Measurements from ENCODE around the gene APOBR.

The APOBR gene

GRCh38 chr16:28531777-28532744 lies 37.6 kb downstream of the APOBR start:
- H3K9me3 ChIP-seq (ENCODE audit: control insufficient read depth, low read length), result no peaks in the 10 kb centered on the region
- no peak overlapping the region for H2AK5ac ChIP-seq (ENCODE audit: low read length, severe bottlenecking)
- H3K27ac ChIP-seq (ENCODE audit: low read length, poor library complexity, severe bottlenecking), result no peak overlapping the region
- no peak overlapping the region for H2BK12ac ChIP-seq (ENCODE audit: low read length in 2 of 2)
- no peak overlapping the region for H4K8ac ChIP-seq (ENCODE audit: low read length)
- H3K9ac ChIP-seq (ENCODE audit: low read length), result peak overlapping the region; percentile 6
- peaks cover 3% of the 10 kb centered on the region for H3K4me1 ChIP-seq (ENCODE audit: control insufficient read depth, insufficient read depth, low read depth, low read length)
- H2BK5ac ChIP-seq (ENCODE audit: low read depth, low read length, poor library complexity, severe bottlenecking), result no peak overlapping the region
- H4K91ac ChIP-seq (ENCODE audit: low read length), result no peak overlapping the region
- no peak overlapping the region for H3K4me2 ChIP-seq (ENCODE audit: low read length, poor library complexity, severe bottlenecking)
- H2AFZ ChIP-seq (ENCODE audit: low read depth, low read length), result no peak overlapping the region
- no peak overlapping the region for H3K23ac ChIP-seq (ENCODE audit: low read length in 2 of 2)
- H2BK15ac ChIP-seq (ENCODE audit: low read depth, poor library complexity, severe bottlenecking), result no peak overlapping the region
- peak overlapping the region in 1 of 2 experiments; percentile 8 for H3K14ac ChIP-seq (ENCODE audit: low read length in 2 of 2)
- no peak overlapping the region for H3K4me3 ChIP-seq (ENCODE audit: insufficient read depth in 1 of 2, low read depth in 1 of 2, low read length in 2 of 2)
- no peaks in the 10 kb centered on the region for H3K27me3 ChIP-seq (ENCODE audit: control insufficient read depth in 1 of 2, insufficient read depth in 1 of 2, low read length in 2 of 2)
- DNase-seq, result peak; percentile 23
- 58% methylated on average over 9 of the region's 9 CpGs for WGBS
- no peaks in the 10 kb centered on the region for H3K79me1 ChIP-seq (replicated peaks; ENCODE audit: low read length, poor library complexity, severe bottlenecking)
- peaks cover 0 to 25% of the 10 kb centered on the region in 2 experiments for H3K36me3 ChIP-seq (ENCODE audit: control insufficient read depth in 1 of 2, insufficient read depth in 2 of 2, low read depth in 1 of 2, low read length in 2 of 2)
- H3K4ac ChIP-seq (ENCODE audit: low read depth in 1 of 2, low read length in 2 of 2), result no peak overlapping the region
- no peak overlapping the region for H2BK120ac ChIP-seq (ENCODE audit: low read depth, low read length)
- no peak overlapping the region for H3K18ac ChIP-seq (ENCODE audit: low read depth in 1 of 2, low read length in 2 of 2)

DNA sequence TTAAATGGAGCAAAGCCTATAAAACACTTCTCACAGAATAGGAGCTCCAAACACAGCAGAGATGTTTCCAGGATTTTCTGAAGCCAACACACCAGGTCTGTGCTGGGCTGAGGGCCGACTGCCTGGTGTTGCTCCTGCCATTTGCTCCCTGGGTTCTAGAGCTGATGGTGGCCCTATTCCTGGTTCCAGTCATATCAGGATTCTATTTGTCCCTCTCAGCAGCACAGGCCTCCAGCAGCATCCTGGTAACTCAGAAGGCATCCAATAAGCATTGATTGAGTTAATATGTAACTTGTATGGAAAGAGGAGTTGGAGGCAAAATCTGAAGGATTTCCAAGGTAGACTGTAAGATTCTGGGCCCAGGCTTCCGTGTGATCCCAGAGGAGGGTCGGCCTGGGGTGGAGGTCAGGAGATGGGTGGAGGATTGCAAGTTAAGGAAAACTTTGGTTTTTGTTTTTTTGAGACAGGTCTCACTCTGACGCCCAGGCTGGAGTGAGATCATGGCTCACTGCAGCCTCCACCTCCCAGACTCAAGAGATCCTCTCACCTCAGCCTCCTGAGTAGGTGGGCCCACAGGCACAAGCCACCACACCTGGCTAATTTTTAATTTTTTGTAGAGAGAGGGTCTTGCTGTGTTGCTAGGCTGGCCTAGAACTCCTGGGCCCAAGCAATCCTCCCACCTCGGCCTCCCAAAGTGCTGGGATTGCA lies 38.7 kb downstream of the APOBR start:
- no peaks in the 10 kb centered on the region for H3K79me1 ChIP-seq (replicated peaks; ENCODE audit: low read length, poor library complexity, severe bottlenecking)
- WGBS, result 87% methylated on average over 4 of the region's 5 CpGs
- no peak overlapping the region for H3K18ac ChIP-seq (ENCODE audit: low read depth in 1 of 2, low read length in 2 of 2)
- no peak overlapping the region for H2BK5ac ChIP-seq (ENCODE audit: low read depth, low read length, poor library complexity, severe bottlenecking)
- H3K27ac ChIP-seq (ENCODE audit: low read length, poor library complexity, severe bottlenecking), result no peak overlapping the region
- H2BK12ac ChIP-seq (ENCODE audit: low read length in 2 of 2), result no peak overlapping the region
- H3K4ac ChIP-seq (ENCODE audit: low read depth in 1 of 2, low read length in 2 of 2), result no peak overlapping the region
- H2BK15ac ChIP-seq (ENCODE audit: low read depth, poor library complexity, severe bottlenecking), result no peak overlapping the region
- H4K91ac ChIP-seq (ENCODE audit: low read length), result no peak overlapping the region
- H3K36me3 ChIP-seq (ENCODE audit: control insufficient read depth in 1 of 2, insufficient read depth in 2 of 2, low read depth in 1 of 2, low read length in 2 of 2), result peaks cover 0 to 33% of the 10 kb centered on the region in 2 experiments
- H3K4me1 ChIP-seq (ENCODE audit: control insufficient read depth, insufficient read depth, low read depth, low read length), result peaks cover 3% of the 10 kb centered on the region
- no peak for DNase-seq
- no peak overlapping the region for H2BK120ac ChIP-seq (ENCODE audit: low read depth, low read length)
- no peaks in the 10 kb centered on the region for H3K9me3 ChIP-seq (ENCODE audit: control insufficient read depth, low read length)
- no peak overlapping the region for H3K14ac ChIP-seq (ENCODE audit: low read length in 2 of 2)
- no peak overlapping the region for H2AK5ac ChIP-seq (ENCODE audit: low read length, severe bottlenecking)
- no peak overlapping the region for H2AFZ ChIP-seq (ENCODE audit: low read depth, low read length)
- no peak overlapping the region for H3K9ac ChIP-seq (ENCODE audit: low read length)
- no peak overlapping the region for H3K23ac ChIP-seq (ENCODE audit: low read length in 2 of 2)
- no peaks in the 10 kb centered on the region for H3K27me3 ChIP-seq (ENCODE audit: control insufficient read depth in 1 of 2, insufficient read depth in 1 of 2, low read length in 2 of 2)
- H4K8ac ChIP-seq (ENCODE audit: low read length), result no peak overlapping the region
- H3K4me2 ChIP-seq (ENCODE audit: low read length, poor library complexity, severe bottlenecking), result no peak overlapping the region
- H3K4me3 ChIP-seq (ENCODE audit: insufficient read depth in 1 of 2, low read depth in 1 of 2, low read length in 2 of 2), result no peak overlapping the region

GRCh38 chr16:28534542-28535373 lies 40.3 kb downstream of the APOBR start:
- Histone ChIP-seq H3K9me3 (ENCODE audit: control insufficient read depth, low read length) (no peaks in the 10 kb centered on the region), H3K27me3 (ENCODE audit: control insufficient read depth in 1 of 2, insufficient read depth in 1 of 2, low read length in 2 of 2) (no peaks in the 10 kb centered on the region), H3K9ac (ENCODE audit: low read length) (peak overlapping the region; percentile 37), H3K4me2 (ENCODE audit: low read length, poor library complexity, severe bottlenecking) (no peak overlapping the region), H2BK12ac (ENCODE audit: low read length in 2 of 2) (no peak overlapping the region), H2BK15ac (ENCODE audit: low read depth, poor library complexity, severe bottlenecking) (no peak overlapping the region), H3K23ac (ENCODE audit: low read length in 2 of 2) (no peak overlapping the region), H2AFZ (ENCODE audit: low read depth, low read length) (no peak overlapping the region), H3K4me1 (ENCODE audit: control insufficient read depth, insufficient read depth, low read depth, low read length) (peaks cover 3% of the 10 kb centered on the region), H3K79me1 (replicated peaks; ENCODE audit: low read length, poor library complexity, severe bottlenecking) (no peaks in the 10 kb centered on the region), H3K27ac (ENCODE audit: low read length, poor library complexity, severe bottlenecking) (no peak overlapping the region), H3K4ac (ENCODE audit: low read depth in 1 of 2, low read length in 2 of 2) (no peak overlapping the region), H4K8ac (ENCODE audit: low read length) (no peak overlapping the region), H4K91ac (ENCODE audit: low read length) (no peak overlapping the region), H3K36me3 (ENCODE audit: control insufficient read depth in 1 of 2, insufficient read depth in 2 of 2, low read depth in 1 of 2, low read length in 2 of 2) (peaks cover 0 to 33% of the 10 kb centered on the region in 2 experiments), H3K14ac (ENCODE audit: low read length in 2 of 2) (no peak overlapping the region), H3K18ac (ENCODE audit: low read depth in 1 of 2, low read length in 2 of 2) (no peak overlapping the region), H2BK5ac (ENCODE audit: low read depth, low read length, poor library complexity, severe bottlenecking) (no peak overlapping the region), H3K4me3 (ENCODE audit: insufficient read depth in 1 of 2, low read depth in 1 of 2, low read length in 2 of 2) (no peak overlapping the region), H2BK120ac (ENCODE audit: low read depth, low read length) (no peak overlapping the region), H2AK5ac (ENCODE audit: low read length, severe bottlenecking) (no peak overlapping the region)
- no peak for DNase-seq
- WGBS, result 73% methylated on average over 5 of the region's 5 CpGs
